H1 (cell line): Measurements from ENCODE around the gene BRAT1. TPM values are rescaled to one million over a fixed set of nuclear protein-coding genes. Genes with fewer than 3 reads are reported as not detected.

Source experiments
- CTCF ChIA-PET: fragments of 300-600 bp; sonication (Branson Sonifier 250); formaldehyde crosslinking; loops from one replicate; lab custom pipeline; 2021; ENCODE audit not compliant: partially characterized antibody; lab: Charles Lee
- POLR2A ChIA-PET: fragments of 300-600 bp; sonication (Branson Sonifier 250); formaldehyde crosslinking; loops from one replicate; lab custom pipeline; 2021; ENCODE audit warnings: inconsistent platforms; ENCODE audit not compliant: partially characterized antibody; lab: Charles Lee
- DNase-seq, 2 experiments: peaks; one replicate each; pipeline versions ENCODE4 v3.0.0 to v3.0.0-alpha.2; 2010 to 2022; ENCODE audit warnings: low spot score in 2 of 2, low read depth in 1 of 2, mixed read lengths in 1 of 2
- FAIRE-seq: peaks from 2 replicates; lab custom pipeline; 2011; peaks lifted over from hg19 to GRCh38; lab: Jason Lieb, UNC
- H2AFZ ChIP-seq: 2 replicates; pipeline ENCODE4 v1.8.1; 2012; ENCODE audit warnings: low read length, inconsistent platforms
- H2AK5ac ChIP-seq: 2 replicates; pipeline ENCODE4 v1.6.1; 2013; ENCODE audit warnings: low read depth, low read length
- H2BK120ac ChIP-seq: replicated peaks from 2 replicates; pipeline ENCODE3; 2013; ENCODE audit warnings: low read depth, low read length, inconsistent platforms
- H2BK12ac ChIP-seq: 2 replicates; pipeline ENCODE4 v1.6.1; 2013; ENCODE audit warnings: low read depth, low read length
- H2BK15ac ChIP-seq: 2 replicates; pipeline ENCODE4 v1.6.1; 2013; ENCODE audit warnings: low read length
- H2BK20ac ChIP-seq: 2 replicates; pipeline ENCODE4 v1.6.1; 2013; ENCODE audit warnings: low read length
- H2BK5ac ChIP-seq: 2 replicates; pipeline ENCODE4 v1.6.1; 2013; ENCODE audit warnings: low read depth, low read length
- H3K14ac ChIP-seq: 2 replicates; pipeline ENCODE4 v1.6.1; 2013; ENCODE audit warnings: inconsistent platforms; ENCODE audit not compliant: insufficient read length
- H3K18ac ChIP-seq: 2 replicates; pipeline ENCODE4 v1.6.1; 2013; ENCODE audit warnings: low read length; ENCODE audit errors: extremely low read depth
- H3K23ac ChIP-seq: 2 replicates; pipeline ENCODE4 v1.6.1; 2013; ENCODE audit warnings: inconsistent platforms; ENCODE audit not compliant: insufficient read length
- H3K23me2 ChIP-seq: 2 replicates; pipeline ENCODE4 v1.6.1; 2013; ENCODE audit warnings: low read depth, low read length
- H3K27ac ChIP-seq: 2 replicates; pipeline ENCODE4 v1.6.1; 2011; ENCODE audit warnings: low read depth, low read length, inconsistent platforms
- H3K27me3 ChIP-seq, 4 experiments: replicated peaks in 1 of 4; 1 replicate in 1 of 4; 2 replicates in 3 of 4; pipeline versions ENCODE4 v1.6.1 to v1.8.1; 2011 to 2013; ENCODE audit warnings: low read length in 3 of 4, mild to moderate bottlenecking in 3 of 4, inconsistent platforms in 2 of 4, mixed read lengths in 2 of 4, moderate library complexity in 1 of 4; ENCODE audit not compliant: control insufficient read depth in 3 of 4, insufficient read depth in 3 of 4; ENCODE audit errors: extremely low read depth in 1 of 4
- H3K36me3 ChIP-seq, 4 experiments: 2 replicates each; pipeline versions ENCODE4 v1.6.1 to v1.8.1; 2011 to 2013; ENCODE audit warnings: mild to moderate bottlenecking in 4 of 4, low read length in 3 of 4, moderate library complexity in 2 of 4, control low read depth in 1 of 4, inconsistent platforms in 1 of 4; ENCODE audit not compliant: insufficient read depth in 4 of 4, control insufficient read depth in 2 of 4
- H3K4ac ChIP-seq: replicated peaks from 2 replicates; pipeline ENCODE3; 2013; ENCODE audit warnings: low read length, low read depth, mixed read lengths, inconsistent platforms; ENCODE audit not compliant: insufficient read length
- H3K4me1 ChIP-seq, 4 experiments: replicated peaks in 1 of 4; 1 replicate in 1 of 4; 2 replicates in 3 of 4; pipeline versions ENCODE4 v1.6.1 to v1.8.1; 2011 to 2013; ENCODE audit warnings: low read length in 3 of 4, inconsistent platforms in 2 of 4, mixed read lengths in 1 of 4; ENCODE audit not compliant: insufficient read depth in 4 of 4, control insufficient read depth in 3 of 4
- H3K4me2 ChIP-seq, 2 experiments: 2 replicates each; pipeline versions ENCODE4 v1.6.1 to v1.8.1; 2011 to 2013; ENCODE audit warnings: low read depth in 2 of 2, low read length in 2 of 2, control low read depth in 1 of 2, inconsistent platforms in 1 of 2, mild to moderate bottlenecking in 1 of 2; ENCODE audit not compliant: insufficient read depth in 1 of 2
- H3K4me3 ChIP-seq, 4 experiments: fragments of 200-600, 300-600 bp in 1 of 4; sonication (generic), shearing (Covaris generic), sonication (Bioruptor Twin) in 1 of 4; 2 replicates each; pipeline versions ENCODE4 v1.5.1 to v1.8.1; 2011 to 2016; ENCODE audit warnings: low read length in 4 of 4, low read depth in 3 of 4, control low read depth in 2 of 4, inconsistent platforms in 2 of 4, mild to moderate bottlenecking in 2 of 4, mixed read lengths in 1 of 4, moderate library complexity in 1 of 4; ENCODE audit not compliant: insufficient read depth in 2 of 4; ENCODE audit errors: extremely low read depth in 1 of 4
- H3K56ac ChIP-seq: replicated peaks from 2 replicates; pipeline ENCODE3; 2013; ENCODE audit warnings: low read depth, mild to moderate bottlenecking, mixed read lengths, low read length, inconsistent platforms; ENCODE audit not compliant: insufficient read length
- H3K79me1 ChIP-seq: 2 replicates; pipeline ENCODE4 v1.6.1; 2013; ENCODE audit warnings: low read depth, low read length, control low read depth
- H3K79me2 ChIP-seq, 2 experiments: 2 replicates each; pipeline versions ENCODE4 v1.6.1 to v1.8.1; 2012 to 2013; ENCODE audit warnings: low read length in 2 of 2, mild to moderate bottlenecking in 2 of 2, inconsistent platforms in 1 of 2; ENCODE audit not compliant: insufficient read depth in 2 of 2, control insufficient read depth in 1 of 2
- H3K9ac ChIP-seq, 4 experiments: replicated peaks in 1 of 4; 1 replicate in 1 of 4; 2 replicates in 3 of 4; pipeline versions ENCODE4 v1.6.1 to v1.8.1; 2011 to 2013; ENCODE audit warnings: low read depth in 3 of 4, low read length in 3 of 4, control low read depth in 2 of 4, mild to moderate bottlenecking in 2 of 4, moderate library complexity in 2 of 4, inconsistent platforms in 1 of 4; ENCODE audit errors: extremely low read depth in 1 of 4
- H3K9me3 ChIP-seq, 2 experiments: 2 replicates each; pipeline versions ENCODE4 v1.6.1 to v1.8.1; 2012 to 2013; ENCODE audit warnings: mild to moderate bottlenecking in 2 of 2, moderate library complexity in 2 of 2, control low read depth in 1 of 2, inconsistent platforms in 1 of 2, low read depth in 1 of 2, low read length in 1 of 2, mixed read lengths in 1 of 2; ENCODE audit not compliant: insufficient read depth in 2 of 2
- H4K20me1 ChIP-seq, 2 experiments: replicated peaks in 1 of 2; 2 replicates each; pipeline versions ENCODE3 to v1.8.1; 2011 to 2013; ENCODE audit warnings: inconsistent platforms in 2 of 2, low read length in 2 of 2, mild to moderate bottlenecking in 1 of 2; ENCODE audit not compliant: insufficient read depth in 2 of 2, control insufficient read depth in 1 of 2
- H4K5ac ChIP-seq: 2 replicates; pipeline ENCODE4 v1.6.1; 2013; ENCODE audit warnings: low read length, low read depth, mixed read lengths, inconsistent platforms; ENCODE audit not compliant: insufficient read length
- H4K8ac ChIP-seq: 2 replicates; pipeline ENCODE4 v1.8.0; 2013; ENCODE audit warnings: mild to moderate bottlenecking, moderate library complexity, low read length, inconsistent platforms; ENCODE audit not compliant: insufficient read depth; ENCODE audit errors: extremely low read depth
- H4K91ac ChIP-seq: replicated peaks from 2 replicates; pipeline ENCODE3; 2013; ENCODE audit warnings: low read length, mixed read lengths, inconsistent platforms; ENCODE audit not compliant: insufficient read length
- RNF2 ChIP-seq: fragments of 200-900, 300-1000 bp; sonication (generic); IDR thresholded peaks from 2 replicates; pipeline ENCODE4 v1.7.1; 2016; ENCODE audit warnings: borderline replicate concordance, low read depth, mild to moderate bottlenecking, antibody characterized with exemption, low read length; ENCODE audit not compliant: poor library complexity, severe bottlenecking; ENCODE audit errors: missing control alignments
- SP1 ChIP-seq: IDR thresholded peaks from 2 replicates; pipeline ENCODE4 v1.6.1; 2011; ENCODE audit warnings: low read depth, low read length
- WGBS, 2 experiments: shearing (Covaris generic) in 1 of 2; methylation state at CpG; one replicate each; pipeline versions ENCODE4 v1.1.6 to v1.1.7; 2013 to 2015; ENCODE audit warnings: low lambda C conversion rate in 2 of 2, mixed read lengths in 2 of 2, inconsistent platforms in 1 of 2, low coverage in 1 of 2, missing lambda C conversion rate in 1 of 2; ENCODE audit not compliant: insufficient replicate concordance in 2 of 2, insufficient coverage in 1 of 2, insufficient read length in 1 of 2; ENCODE audit errors: extremely low coverage in 1 of 2, missing lambda C conversion rate in 1 of 2; 5-methylcytosine and 5-hydroxymethylcytosine counted together
- polyA plus RNA-seq, 7 experiments: library from polyadenylated mRNA; depleted of rRNA in 3 of 7; stranded (reverse) in 5 of 7; unstranded in 2 of 7; fragments of >200 nt in 5 of 7; fragments of 200-250 nt in 2 of 7; gene quantifications; 1 replicate in 5 of 7; 2 replicates in 1 of 7; 4 replicates in 1 of 7; pipeline versions ENCODE4 v1.2.1 to v1.2.3, GENCODE V29; 2011 to 2013; ENCODE audit warnings: missing spikeins in 2 of 7, mixed read lengths in 2 of 7
- total RNA-seq: library from RNA; stranded (reverse); fragmentation: NEBNext Ultra II Directional; extraction: Animal tissue kit (Norgen Biotek cat#: 25700); gene quantifications from 2 replicates; pipeline ENCODE4 v1.2.1, GENCODE V29; 2021

The BRAT1 gene
- total and polyA plus RNA-seq, 2 of the 8 experiments (the other 6 are each of a cell fraction or from before 2014, with no cell fraction given): 36.8 to 42.3 TPM

- Histone ChIP-seq H3K18ac (no peak overlapping the region), H3K23ac (no peak overlapping the region), H3K4me3 (no peak overlapping the region), H2BK5ac (no peak overlapping the region), H2BK120ac (no peak overlapping the region), H3K56ac (no peak overlapping the region), H3K23me2 (no peaks in the 10 kb centered on the region), H2BK12ac (no peak overlapping the region), H2AFZ (no peak overlapping the region), H4K20me1 (peaks cover 0 to 14% of the 10 kb centered on the region in 2 experiments), H2BK15ac (no peak overlapping the region), H4K5ac (no peak overlapping the region), H2AK5ac (no peak overlapping the region), H3K9ac (no peak overlapping the region; a peak in 1 of 7 replicates), H3K4me1 (no peaks in the 10 kb centered on the region), H3K27me3 (no peaks in the 10 kb centered on the region), H4K91ac (no peak overlapping the region), H3K36me3 (peaks cover 12 to 56% (median 32%) of the 10 kb centered on the region in 4 experiments; a peak in 7 of 8 replicates), H3K79me1 (peaks cover 3% of the 10 kb centered on the region; the same call in 1 of the 2 replicates), H2BK20ac (no peak overlapping the region), H3K27ac (no peak overlapping the region), H3K79me2 (no peaks in the 10 kb centered on the region), H3K14ac (no peak overlapping the region), H3K4ac (no peak overlapping the region), H3K9me3 (no peaks in the 10 kb centered on the region), H3K4me2 (no peak overlapping the region), H4K8ac (no peak overlapping the region)
- DNase-seq (no peak), FAIRE-seq (no peak)
- POLR2A ChIA-PET: interaction anchor here (1.6 to 7.0 kb wide), 3 partner anchors 10 to 17 kb away, joined by 5 to 68 read pairs (median 6); partner anchors contain the start of gene BRAT1
- CTCF ChIA-PET: interaction anchor here (1.4 to 3.0 kb wide), 4 partner anchors 10 to 76 kb away, joined by 4 to 7 read pairs (median 4); no protein-coding TSS in a partner anchor
- WGBS, 2 experiments: 93% methylated on average over 20 of the region's 23 CpGs; no CpG with 5 or more reads in 1 of the 2 experiments
- no peak for TF ChIP-seq SP1
- TF ChIP-seq RNF2: no peak
Measured at GRCh38 chr7:2544541-2545188, 10.7 kb downstream of the BRAT1 start.
